Hematopoietic multipotent progenitor cell (in vitro differentiated cells): ENCODE results near the gene TJP1. TPM values are rescaled to one million over a fixed set of nuclear protein-coding genes. Genes with fewer than 3 reads are reported as not detected.
"Not testable (repeated sequence)": the region's sequence is repeated elsewhere in the genome, so short reads cannot be mapped to it uniquely, and the experiment has no call there.

ENCODE experiments used
- DNase-seq, 3 donors: peaks; one replicate each; pipeline ENCODE4 v3.0.0-alpha.2; 2011 to 2015; ENCODE audit warnings: low read depth in 2 of 3, low spot score in 2 of 3
- small RNA-seq: library from RNA; depleted of rRNA; stranded (forward); fragments of <200 nt; gene quantifications from one replicate; pipeline ENCODE3, GENCODE V24; 2012
- total RNA-seq: library from RNA; depleted of rRNA; stranded (reverse); fragments of >200 nt; gene quantifications from one replicate; pipeline ENCODE4 v1.2.3, GENCODE V29; 2012

The TJP1 gene
- total RNA-seq, 1 donor: under 0.01 TPM

DNA sequence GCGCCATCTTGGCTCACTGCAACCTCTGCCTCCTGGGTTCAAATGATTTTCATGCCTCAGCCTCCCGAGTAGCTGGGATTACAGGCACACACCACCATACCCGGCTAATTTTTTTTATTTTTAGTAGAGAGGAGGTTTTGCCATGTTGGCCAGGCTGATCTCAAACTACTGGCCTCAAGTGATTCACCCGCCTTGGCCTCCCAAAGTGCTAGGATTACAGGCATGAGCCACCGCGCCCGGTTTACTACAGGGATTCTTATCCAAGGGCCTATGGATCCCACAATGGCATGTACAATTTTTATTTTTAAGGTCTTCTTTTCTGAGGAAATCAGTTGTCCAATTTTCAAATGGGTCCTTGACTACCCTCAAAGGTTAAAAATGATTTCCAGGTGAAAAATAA lies 150.2 kb downstream of the TJP1 start:
- DNase-seq: not testable (repeated sequence)

- no peak for DNase-seq
Observed at GRCh38 chr15:29670998-29671981, 151.0 kb downstream of the TJP1 start.

GRCh38 chr15:29670266-29670665 lies 152.0 kb downstream of the TJP1 start:
- no peak for DNase-seq

GRCh38 chr15:29669823-29670222 lies 152.4 kb downstream of the TJP1 start:
- no peak for DNase-seq

DNA sequence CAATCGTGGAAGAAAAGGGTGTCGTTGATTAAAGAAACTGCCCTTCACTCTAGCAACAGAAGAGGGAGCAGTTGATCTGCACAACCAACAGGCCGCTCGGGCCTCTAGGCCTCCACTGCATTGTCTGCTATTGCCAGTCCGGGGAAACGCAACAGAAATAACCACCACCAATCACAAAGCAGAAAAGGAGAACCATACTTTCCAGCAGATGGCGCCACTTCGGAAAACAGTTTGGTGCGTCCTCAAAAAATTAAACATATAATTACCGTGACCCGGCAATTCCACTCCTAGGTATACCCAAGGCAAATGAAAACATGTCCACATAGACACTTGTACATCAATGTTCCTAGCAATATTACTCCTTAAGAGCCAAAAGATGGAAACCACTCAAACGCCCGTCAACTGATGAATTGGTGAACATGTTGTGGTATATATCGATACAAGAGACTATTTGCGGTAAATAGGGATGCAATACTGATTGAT lies 154.1 kb downstream of the TJP1 start:
- peak in 2 of 3 donors; percentile 71 to 86 for DNase-seq

- DNase-seq: no peak
Observed at GRCh38 chr15:29666241-29666640, 156.0 kb downstream of the TJP1 start.

DNA sequence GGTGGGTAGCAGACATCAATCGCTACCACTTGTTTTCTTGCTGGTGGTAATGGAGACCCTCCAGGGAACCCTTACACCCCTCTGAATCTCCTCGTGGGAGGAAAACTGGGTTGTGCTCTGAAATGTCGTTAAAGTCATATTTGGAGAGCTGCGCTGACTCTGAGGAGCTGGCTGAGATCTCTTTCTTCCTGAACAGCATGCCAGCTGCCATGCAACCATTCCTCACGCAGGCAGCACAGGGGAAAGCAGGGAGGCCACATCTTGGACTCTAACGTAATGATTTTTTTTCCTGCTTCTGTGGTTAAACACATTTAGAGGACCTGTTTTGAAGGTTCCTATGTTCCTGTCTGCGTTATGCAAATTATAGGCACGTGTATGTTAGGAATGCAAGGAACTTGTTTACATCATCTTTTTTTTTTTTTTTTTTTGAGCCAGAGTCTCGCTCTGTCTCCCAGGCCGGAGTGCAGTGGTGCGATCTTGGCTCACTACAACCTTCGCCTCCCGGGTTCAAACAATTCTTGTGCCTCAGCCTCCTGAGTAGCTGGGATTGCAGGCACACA lies 156.7 kb downstream of the TJP1 start:
- DNase-seq: no peak

GRCh38 chr15:29664406-29664805 lies 157.9 kb downstream of the TJP1 start:
- DNase-seq: no peak

DNA sequence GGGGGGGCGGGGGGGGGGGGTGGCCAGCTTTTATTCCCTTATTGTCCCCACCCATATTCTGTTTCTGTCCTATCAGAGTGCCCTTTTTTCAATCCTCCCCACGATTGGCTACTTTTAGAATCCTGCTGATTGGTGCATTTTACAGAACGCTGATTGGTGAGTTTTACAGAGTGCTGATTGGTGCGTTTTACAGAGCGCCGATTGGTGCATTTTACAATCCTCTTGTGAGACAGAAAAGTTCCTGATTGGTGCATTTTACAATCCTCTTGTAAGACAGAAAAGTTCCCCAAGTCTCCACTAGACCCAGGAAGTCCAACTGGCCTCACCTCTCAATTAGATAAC lies 164.8 kb downstream of the TJP1 start:
- not testable (repeated sequence) for DNase-seq

DNA sequence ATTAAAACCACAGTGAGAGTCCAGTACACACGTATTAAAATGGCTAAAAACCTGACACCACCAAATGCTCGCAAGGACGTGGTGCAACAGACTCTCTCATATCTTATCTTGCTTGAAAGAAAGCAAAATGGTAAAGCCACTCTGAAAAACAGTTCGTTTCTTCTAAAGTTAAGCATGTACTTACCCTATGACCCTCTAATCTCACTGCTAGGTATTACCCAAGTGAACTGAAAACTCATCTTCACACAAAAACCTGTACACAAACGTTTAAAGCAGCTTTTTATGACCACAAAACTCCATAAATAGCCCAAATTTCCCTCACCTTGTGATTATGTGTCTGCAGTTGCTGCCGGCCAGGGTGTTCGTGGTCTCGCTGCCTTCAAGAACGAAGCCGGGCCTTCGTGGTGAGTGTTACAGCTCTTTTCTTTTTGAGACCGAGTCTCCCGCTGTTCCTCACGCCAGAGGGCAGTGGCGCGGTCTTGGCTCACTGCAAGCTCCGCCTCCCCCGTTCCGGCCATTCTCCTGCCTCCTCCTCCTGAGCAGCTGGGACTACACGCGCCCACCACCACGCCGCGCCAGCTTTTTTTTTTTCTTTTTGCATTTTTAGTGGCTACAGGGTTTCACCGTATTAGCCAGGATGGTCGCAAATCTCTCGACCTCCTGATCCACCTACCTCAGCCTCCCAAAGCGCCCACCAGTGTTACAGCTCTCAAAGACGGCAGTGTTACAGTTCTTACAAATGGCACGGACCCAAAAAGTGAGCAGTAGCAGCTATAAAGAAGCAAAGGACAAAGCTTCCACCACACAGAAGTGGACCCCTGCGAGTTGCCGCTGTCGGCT lies 165.4 kb downstream of the TJP1 start:
- no peak for DNase-seq

- DNase-seq: no peak
Observed at GRCh38 chr15:29652595-29652994, 169.7 kb downstream of the TJP1 start.

DNA sequence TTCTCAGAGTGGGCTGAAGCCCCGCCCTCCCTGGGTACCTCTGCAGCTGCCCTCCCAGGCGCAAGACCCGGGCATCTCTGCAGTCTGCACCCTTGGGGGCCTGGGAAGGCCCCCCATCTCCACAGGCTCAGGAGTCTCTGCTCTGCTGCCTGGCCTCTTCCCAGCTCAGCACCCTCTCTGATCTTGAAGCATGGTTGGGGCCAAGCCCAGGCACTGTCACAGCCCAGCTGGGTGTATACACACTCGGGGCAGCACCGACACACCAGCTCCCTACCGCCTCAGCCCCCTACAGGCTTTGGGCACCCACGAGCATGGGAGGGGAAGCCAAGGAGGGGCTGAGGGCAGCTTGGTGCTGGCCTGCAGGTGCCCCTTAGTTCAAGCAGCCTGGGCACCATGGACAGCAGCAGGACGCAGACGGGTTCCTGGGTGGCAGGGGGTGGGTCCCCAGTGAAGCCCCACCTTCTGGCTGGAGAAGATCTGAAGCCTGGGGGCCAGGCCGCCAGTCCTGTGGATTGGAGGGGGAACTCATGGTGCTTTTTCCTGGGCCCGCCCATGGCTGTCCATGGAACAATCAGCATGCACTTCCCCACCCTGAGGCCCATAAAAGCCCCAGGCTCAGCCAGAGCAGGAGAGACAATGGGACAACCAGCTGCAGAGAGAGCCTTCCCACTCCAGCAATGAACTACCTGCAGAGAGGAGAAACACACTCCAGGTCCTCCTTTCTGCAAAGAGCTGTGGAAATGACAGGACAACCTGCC lies 170.6 kb downstream of the TJP1 start:
- DNase-seq: no peak

Small RNAs within 50 kb of the gene (small RNA-seq; reads per million reads assigned to genes)
- not detected for gene HMGN2P5
